Right hindlimb (tissue), 1 donor: ENCODE data around the gene FAIM2.
A peak's percentile ranks its signal among the peaks of the same experiment; 100 is the strongest.
"Not testable (repeated sequence)": the region's sequence is repeated elsewhere in the genome, so short reads cannot be mapped to it uniquely, and the experiment has no call there.

Experiments used
- DNase-seq: peaks from one replicate; pipeline ENCODE4 v3.0.0-alpha.2; 2018

The FAIM2 gene

DNA sequence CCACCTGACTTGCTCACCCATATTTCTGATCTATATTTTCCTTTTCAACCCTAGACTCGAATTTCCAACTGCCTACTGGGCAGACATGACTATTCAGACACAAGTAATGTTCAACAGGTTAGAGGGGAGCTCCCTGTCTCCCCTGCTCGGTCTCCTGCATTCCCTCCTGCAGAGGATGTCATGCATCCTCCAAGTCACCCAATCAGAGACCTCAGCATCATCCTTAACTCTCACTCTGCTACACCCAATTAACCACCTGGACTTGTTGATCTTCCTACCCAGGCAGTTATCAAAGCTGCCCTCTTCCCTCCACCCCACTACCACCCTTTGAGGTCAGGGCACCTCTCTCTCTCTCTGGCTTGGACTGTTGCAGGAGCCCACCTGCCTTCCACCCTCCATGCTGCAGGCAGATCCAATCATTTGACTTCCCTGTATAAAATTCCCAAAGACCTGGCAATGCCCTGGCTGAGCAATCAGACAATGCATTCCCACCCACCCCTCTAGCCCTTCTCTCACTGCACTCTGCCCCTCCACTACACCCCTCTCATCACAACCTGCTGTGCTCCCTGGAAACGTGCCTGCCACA is 10.9 kb downstream of the FAIM2 start:
- DNase-seq: no peak

DNA sequence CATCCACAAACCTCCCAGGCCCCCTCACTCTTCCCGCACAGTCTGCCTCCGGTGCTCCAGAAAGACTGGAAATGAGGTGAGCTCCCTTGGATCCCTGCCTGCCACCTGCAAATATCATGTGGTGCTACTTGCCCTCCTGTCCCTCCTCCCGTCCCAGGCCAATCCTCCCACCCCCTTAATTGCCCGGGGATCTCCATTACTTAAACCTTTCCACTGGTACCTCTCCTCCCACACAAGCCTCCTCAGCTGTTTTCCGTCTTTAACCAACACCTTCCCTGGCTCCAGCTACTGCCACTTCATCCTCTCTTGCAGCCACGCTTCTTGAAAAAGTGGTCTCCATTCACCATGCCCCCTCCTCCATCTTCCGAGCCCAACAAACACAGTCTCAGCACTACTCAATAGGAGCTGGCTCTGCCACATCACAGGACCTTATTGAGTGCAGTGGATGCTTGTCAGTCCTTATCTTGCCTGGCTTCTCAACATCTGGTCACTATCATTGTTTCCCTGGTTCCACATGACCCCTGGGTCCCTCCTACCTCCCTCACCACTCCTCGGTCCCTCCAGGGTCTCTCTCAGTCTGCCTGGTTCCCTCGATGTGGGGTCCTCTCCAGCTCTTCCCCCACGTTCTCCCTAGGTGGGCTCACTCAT is 11.5 kb downstream of the FAIM2 start:
- DNase-seq: no peak

DNA sequence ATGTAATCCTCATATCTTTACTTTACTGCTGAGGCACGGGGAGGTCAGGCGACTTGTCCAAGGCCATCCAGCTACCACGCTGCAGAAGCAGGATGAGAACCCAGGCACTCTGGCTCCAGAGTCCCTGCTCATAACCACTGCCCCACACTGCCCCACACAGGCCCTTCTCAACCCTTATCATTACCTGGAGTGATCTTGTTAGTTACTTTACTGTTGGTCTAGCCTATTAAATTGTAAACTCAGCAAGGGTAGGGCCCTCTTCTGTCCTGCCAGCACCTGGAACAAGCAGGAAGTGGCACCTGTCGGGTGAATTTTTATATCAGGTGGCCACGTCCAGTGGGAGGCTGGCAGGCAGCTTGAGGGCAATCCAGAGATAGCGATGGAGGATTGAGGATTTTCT is 12.2 kb downstream of the FAIM2 start:
- DNase-seq: no peak

DNA sequence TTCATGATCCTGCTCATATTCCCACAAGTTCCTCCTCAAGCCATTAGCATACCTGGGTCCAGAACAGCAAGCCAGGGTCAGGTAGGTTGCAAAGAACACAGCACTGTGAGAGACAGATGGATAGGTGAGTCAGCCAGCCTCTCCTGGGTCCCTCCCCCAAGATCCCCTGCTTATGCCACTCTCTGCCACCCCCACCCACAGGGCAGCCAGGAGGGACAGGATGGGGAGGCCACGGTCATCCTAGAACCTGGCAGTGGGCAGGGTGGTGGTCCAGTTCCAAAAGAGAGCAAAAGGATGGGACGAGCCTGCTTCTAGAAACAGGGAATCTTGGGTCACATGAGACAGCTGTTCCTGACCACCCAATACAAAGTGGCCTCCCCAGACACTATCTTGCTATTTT is 12.7 kb downstream of the FAIM2 start:
- DNase-seq: no peak

DNA sequence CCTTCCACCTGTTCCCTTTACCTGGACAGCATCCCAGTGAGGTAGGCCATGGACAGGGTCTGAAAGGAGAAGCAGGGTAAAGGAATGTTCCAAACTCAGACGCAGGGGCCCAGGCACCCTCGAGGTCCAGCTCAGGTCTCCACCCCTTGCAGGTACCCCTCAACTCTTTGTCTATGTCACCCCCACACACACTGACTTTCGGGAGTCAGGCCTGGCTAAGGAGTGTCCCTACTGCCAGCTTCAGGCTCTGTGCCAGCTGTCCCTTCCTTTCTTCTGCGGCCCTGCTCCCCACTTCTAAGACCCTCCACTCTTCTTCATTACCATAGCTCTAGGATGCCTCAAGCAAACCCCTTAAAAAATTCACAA is 13.6 kb downstream of the FAIM2 start:
- no peak for DNase-seq

DNA sequence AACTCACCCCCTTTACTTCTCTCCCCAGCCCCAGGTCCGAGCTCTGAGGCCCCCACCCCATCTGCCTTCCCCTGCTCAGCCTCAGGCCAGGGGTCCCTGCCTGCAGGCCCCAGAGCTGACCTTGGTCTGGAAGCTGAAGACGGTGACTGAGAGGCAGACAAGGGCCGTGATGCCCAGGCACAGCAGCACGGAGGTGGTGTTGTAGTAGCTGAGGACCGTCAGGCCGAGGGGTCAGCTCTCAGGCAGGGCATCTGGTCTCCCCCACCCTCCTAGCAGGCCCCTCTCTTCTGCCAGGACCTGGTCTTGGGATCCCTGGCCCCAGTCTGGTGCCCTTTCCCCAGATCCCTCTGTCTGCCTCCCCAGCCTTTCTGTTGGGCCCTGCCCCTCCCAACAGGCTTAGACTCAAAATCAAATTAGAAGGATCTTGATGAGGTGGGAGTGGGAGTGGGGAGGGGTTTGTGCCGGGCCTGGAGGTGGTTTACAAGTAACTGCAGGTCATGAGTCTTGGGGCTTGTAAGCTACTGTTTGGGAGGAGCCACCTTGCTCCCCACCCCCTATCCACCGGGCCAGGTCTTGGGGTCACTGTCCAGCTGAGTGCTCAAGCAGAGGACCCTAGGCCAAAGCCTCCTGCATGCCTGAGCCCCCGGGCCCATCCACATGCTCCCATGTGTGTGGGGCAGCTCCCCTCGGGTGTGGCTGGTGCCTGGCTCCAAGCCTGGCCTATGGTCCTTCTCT is 14.2 kb downstream of the FAIM2 start:
- no peak for DNase-seq

DNA sequence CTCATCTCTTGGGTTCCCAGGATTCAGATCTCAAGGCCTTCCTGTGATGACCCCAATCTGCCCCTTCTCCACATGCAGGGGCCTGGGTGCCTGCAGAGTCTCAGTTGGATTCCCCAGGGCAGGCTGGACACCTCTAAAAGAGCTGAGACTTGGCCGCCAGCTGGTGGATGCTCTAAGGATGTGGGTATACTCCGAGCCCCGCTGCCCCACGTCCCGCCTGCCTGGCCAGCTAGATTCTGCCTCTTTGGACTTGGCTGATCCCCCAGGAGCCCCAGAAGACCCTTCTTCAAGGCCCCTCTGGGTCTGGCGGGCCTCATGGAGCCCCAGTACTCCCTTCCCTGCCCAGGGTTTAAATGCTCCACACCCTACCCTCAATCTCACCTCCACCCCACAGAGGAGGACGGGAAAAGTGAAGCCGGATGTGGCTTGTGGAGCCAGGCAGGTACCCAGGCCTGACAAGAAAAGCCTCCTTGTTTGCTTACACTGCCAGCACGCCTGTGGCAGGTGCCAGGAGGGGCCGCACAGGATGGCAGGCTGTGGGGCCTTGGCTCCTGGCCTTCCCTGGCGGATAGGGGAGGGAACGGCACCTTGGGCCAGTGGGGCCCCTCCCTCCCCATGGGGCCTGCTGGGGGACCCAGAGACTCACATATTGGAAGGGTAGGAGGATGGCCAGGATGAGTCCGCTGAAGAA is 15.1 kb downstream of the FAIM2 start:
- DNase-seq: no peak

DNA sequence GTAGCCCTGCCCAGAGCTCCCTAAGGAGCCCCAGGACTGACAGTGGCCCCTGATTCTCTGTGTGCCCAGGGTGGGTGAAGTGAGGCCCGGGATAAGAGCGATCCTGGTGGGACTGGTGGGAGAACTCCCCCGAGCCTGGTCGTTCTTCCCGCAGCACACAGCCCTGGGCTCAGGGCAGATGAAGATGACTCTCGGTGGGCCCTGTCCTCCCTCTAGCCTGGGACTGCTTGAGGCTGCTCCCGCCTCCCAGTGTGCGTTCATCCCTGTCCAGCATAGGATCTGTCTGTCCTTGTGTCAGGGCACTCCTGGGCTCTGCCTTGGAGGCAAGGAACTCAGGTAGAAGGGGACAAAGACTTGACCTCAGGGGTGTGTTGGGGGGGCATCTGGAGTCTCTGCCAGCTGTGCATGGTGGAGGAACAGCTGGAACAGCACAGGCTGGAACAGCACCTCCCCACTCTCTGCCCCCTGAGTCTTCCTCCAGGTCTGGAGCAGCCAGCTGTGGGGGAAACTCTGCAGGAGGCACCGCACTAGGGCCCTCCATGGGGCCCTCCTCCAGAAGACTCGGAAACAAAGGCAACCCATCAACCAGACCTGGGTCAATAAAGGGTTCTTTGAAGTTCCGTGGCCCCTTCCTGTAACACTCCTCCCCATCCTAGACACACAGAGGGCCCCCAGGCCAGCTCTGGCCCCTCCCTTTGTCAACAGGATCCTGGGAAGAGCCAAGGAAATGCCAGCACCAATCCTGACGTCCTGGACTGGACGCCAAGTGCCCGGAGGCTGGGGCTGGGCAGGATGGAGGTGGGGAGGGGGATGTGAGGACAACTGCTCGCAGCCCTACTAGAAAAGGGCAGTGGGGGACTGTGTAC is 15.9 kb downstream of the FAIM2 start:
- DNase-seq: no peak

DNA sequence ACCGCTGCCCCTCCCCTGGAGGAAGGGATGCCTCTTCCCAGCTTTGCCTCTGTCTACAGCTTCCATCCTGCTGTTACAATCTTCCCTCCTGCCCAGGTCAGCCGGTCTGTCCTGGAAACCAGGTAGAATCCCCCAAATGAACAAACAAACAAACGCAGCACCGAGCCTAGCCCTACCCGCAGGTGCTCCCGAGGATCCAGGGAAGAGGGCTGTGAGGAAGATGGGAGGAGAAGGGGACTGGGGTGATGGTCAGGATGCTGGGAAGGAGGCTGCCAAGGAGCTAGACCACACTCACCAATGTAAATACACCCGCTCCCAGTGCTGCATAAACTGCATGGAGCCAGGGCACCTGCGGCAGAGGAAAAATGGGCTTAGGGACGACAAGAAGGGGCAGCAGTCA is 16.6 kb downstream of the FAIM2 start:
- DNase-seq: no peak

DNA sequence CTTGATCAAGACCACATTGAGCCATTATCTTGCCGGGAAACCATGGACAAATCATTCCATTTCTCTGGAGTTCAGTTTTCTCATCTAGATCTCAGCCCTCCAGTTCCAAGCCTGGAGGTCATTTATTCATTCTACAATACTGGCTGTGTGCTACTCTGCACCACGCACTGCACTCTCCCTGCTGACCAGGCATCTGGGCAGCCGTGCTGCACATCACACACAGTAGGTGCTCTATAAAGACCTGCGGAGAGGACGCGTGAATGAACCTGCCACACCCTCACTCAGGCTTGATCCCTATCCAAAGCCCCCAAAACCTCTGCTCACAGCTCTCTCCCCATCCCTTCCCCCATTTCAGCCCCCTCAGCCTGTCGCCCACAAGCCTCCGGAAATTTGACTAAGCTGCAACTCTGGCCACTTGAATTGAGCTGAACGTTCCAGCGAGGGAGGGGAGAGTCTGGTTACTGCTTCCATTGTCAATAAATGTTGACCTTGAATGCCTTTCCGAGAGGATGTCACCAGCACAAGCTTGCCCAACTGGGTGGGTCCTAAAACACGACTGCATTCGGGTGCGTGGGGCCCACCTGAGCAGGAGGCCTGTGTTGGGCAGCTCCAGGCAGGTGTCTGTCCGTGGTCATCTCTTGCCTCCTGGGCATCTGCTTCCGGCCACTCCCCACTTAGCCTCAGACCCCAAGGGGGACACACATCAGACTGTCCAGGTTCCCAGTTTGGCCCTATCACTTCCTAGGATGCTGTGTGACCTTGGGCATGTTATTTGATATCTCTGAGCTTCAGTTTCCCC is 17.8 kb downstream of the FAIM2 start:
- no peak for DNase-seq

DNA sequence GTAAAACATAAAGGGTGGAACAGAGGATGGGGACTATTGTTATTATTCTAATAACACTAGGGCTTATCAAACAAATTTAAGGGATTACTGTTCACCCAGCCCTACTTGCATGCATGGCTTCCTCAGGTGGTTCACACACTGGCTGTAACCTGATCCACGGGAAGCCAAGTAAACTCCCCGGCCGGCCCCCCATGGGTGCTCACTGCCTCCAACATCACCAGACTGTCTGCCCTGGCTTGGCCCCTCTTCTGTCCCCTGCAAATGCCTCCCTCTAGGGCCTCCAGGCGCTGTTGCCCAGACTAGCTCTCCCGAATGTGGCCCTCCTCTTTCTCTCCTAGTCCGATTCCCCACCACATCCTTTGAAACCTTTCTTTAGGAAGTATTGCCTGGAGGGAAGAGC is 18.6 kb downstream of the FAIM2 start:
- DNase-seq: no peak

DNA sequence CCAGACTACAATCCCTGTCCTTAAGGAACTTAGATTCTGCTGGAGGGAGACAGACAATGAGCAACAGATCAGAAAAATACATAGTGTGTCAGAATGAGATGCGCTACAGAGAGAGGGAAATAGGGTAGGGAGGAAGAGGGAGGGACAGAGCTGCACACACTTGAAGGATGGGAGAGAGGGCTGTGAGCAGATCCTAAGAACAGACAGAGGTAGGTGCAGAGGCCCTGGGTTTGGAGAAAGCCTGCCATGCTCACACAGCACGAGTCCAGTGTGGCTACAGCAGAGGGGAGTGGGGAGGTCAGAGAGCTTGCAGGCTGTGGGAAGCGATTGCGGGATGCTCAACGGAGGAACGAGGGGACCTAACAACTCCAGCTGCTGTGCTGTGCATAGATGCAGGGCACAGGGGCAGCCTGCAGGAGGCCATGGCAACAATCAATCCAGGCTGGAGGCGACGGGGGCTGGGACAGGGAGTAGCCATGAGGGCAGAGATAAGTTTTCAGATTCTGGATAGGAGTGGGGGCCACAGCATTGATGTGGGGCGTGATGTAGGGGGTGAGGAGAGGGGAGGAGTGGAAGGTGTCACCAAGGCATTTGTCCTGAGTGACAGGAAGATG is 20.7 kb downstream of the FAIM2 start:
- DNase-seq: no peak

DNA sequence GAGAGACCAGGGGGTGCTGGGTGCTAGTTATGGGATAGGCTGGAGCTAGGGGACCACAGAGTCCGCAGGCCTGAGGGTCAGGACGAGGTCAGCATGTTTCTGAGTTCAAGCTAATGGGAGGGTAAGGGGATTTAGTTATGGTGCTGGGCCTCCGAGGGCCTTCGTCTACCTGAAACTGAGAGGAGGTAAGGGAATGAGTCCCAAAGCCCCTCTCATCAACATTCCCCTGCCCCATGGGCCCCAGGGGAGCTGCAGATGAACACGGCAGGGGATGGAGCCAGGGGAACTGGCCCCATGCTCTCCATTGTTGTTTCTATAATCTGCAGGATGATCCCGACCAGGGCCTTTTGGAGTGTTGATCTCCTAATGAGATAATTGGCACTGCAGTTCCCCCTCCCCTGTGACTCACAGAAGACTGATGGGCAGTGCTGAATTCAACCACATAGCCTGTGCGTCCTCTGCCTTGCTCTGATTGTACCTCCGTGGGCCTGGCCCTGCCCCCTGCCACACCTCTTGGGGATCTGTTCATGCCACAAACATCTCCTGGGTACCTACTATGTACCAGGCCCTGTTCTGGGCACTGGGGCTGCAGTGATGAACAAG is 21.4 kb downstream of the FAIM2 start:
- DNase-seq: no peak

DNA sequence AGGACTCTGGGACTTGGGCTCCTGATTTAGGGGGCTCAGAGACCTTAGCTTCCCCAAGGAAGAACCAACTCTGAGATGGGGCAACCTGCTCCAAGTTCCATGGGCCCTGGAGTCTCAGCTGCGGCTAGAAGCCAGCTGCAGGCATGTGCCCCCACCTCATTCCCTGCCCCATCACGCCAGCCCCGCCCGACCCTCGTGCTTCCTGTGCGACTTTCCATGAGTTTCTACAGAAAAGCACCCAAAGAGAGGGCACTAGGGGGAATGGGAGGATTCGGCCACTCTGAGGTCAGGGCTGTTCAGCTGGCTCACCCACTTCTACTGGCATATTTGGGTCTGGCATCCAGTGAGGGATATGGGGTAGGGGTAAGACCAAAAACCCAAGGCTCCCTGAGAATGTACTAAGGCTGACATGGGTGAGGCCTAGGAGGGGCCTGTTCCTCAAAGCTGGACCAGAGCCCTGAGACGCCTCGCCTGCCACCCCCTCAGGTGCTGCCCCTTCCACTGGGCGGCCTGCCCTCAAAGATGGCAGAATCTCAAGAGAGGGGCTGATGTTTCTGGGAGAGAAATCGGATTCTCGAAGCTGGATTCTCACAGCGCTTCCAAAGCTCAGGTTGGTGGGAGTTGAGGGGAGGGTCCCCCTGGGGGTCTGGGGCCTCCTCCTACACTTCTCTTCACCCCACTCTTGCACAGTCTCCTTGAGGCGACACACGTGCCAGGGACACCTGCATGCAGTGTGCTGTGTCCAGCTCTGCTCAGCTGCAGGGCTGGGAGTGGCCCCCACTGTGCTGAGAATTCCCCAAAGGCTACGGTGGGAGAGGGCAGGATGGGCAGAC is 22.1 kb downstream of the FAIM2 start:
- DNase-seq: peak; percentile 10

DNA sequence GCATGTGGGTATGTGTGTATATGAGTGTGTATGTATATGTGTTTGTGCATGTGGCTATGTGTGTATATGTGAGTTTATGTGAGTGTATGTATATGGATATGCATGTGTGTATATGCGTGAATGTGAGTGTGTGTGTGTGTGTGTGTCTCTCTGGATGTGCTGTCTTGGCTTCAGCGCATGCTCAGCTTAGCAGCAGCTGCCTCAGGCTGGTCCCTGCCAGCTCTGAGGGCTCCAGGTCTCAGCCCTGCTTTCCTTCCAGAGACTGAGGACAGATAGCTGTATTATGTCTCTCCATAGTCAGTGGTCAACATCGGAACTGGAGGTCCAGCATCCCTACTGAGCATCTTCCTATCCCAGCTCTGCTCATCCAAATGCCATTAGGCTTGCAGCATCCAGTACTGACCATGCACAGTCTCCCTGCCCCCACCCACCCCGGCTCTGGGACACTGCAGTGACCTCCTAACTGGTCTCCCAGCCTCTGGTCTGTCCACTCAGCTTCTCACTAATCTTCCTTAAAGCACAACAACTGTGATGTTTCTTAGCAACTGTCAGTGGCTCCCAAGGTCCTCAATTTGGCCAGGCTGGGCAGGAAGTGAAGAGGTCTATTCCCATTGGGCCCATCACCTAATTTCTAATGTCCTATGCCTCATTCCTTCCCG is 22.8 kb downstream of the FAIM2 start:
- DNase-seq: peak; percentile 41

DNA sequence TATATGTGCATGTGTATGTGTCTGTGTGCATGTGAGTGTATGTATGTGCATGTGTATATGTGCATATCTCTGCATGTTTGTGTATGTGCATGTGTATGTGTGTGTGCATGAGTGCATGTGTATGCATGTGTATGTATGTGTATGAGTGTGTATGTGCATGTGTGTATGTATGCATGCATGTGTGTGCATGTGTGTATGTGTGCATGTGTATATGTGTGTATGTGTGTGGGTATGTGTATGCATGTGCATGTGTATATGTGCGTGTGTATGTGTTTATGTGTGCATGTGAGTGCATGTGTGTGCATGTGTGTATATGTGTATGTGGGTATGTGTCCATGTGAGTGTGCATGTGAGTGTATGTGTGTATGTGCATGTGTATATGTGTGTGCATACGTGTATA is 24.6 kb downstream of the FAIM2 start:
- not testable (repeated sequence) for DNase-seq

DNA sequence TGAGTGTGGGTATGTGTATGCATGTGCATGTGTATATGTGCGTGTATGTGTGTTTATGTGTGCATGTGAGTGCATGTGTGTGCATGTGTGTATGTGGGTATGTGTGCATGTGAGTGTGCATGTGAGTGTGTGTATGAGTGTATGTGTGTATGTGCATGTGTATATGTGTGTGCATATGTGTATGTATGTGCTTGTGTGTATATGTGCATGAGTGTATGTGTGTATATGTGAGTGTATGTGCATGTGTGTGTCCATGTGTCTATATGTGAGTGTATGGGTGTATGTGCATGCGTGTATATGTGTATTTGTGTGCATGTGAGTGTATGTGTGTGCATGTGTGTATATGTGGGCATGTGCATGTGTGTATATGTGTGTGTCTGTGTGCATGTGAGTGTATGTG is 25.7 kb downstream of the FAIM2 start:
- DNase-seq: no peak

DNA sequence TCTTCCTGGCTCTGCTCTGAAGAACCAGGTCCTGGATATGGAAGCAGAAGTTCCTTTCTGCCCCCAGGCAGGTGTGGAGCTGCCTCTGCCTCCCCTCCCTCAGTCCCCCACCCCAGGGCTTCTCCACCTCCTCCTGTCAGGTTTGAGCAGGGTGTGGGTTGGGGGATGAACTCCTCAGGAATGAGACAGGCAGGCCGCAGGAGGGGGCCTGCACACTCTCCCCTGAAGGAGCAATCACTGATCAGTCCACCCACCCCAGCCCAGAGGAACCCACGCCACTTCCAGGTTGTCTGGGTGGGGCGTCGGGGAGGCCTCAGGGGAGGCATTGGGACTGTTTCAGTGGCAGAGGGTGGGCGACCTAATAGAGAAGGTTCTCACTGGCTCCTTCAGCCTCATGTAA is 26.6 kb downstream of the FAIM2 start:
- no peak for DNase-seq

DNA sequence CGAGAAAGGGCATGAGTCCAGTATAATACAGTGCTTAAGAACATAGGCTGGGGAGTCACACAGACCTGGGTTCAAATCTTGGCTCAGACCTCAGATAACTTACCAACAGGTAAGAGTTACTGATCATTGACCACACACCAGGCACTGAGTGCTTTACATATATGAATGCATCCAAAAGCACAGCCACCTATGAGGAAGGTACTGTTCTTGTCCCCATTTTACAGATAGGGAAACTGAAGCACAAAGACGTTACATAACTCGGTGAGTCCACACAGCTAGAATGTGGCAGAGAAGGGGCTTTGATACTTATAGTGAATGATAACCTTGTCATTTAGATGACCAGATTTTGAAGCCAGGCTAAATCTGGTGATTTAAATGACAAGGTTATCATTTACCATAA is 27.6 kb downstream of the FAIM2 start:
- DNase-seq: no peak
